ENCODE measurements around the gene NCK2. TPM values are rescaled to one million over a fixed set of nuclear protein-coding genes. Genes with fewer than 3 reads are reported as not detected.
A peak's percentile ranks its signal among the peaks of the same experiment; 100 is the strongest.

The NCK2 gene
- polyA plus RNA-seq, 1 of the 3 experiments (the other 2 are of a cell fraction), result 42.8 TPM

GRCh38 chr2:105883911-105884694 lies 139.4 kb downstream of the NCK2 start:
- no peak overlapping the region for H3K9ac ChIP-seq
- ChIA-PET POLR2A (no interaction called here), CTCF (interaction anchor here (0.7 to 1.6 kb wide), 2 partner anchors 14 to 141 kb away, joined by 4 read pairs; no protein-coding TSS in a partner anchor)
- 97% methylated on average over 11 of the region's 11 CpGs for WGBS (ENCODE audit: low lambda C conversion rate)
- no peaks in the 10 kb centered on the region for H3K9me3 ChIP-seq
- no peak overlapping the region for H3K4me2 ChIP-seq
- DNase-seq, result peak; percentile 49
- H3K4me1 ChIP-seq (ENCODE audit: control insufficient read depth in 1 of 2, insufficient read depth in 2 of 2, low read depth in 1 of 2, low read length in 1 of 2), result peaks cover 0 to 12% of the 10 kb centered on the region in 2 experiments; a peak in 2 of 4 replicates
- no peak overlapping the region for H3K4me3 ChIP-seq (ENCODE audit: low read depth in 2 of 2, low read length in 1 of 2)
- peaks cover 0 to 8% of the 10 kb centered on the region in 2 experiments for H3K36me3 ChIP-seq (replicated peaks in 1 of 2; ENCODE audit: control insufficient read depth in 1 of 2, insufficient read depth in 2 of 2, low read length in 1 of 2)
- H3F3A ChIP-seq (replicated peaks; ENCODE audit: insufficient read depth), result no peaks in the 10 kb centered on the region
- no peaks in the 10 kb centered on the region for H3K9me2 ChIP-seq
- no peaks in the 10 kb centered on the region for H3K27me3 ChIP-seq (ENCODE audit: insufficient read depth)
- H3K79me2 ChIP-seq (ENCODE audit: insufficient read depth), result peaks cover 30% of the 10 kb centered on the region; the same call in 1 of the 2 replicates
- no peak overlapping the region for H2AFZ ChIP-seq (ENCODE audit: low read depth)
- TF ChIP-seq ZBTB33 (IDR thresholded peaks at IDR 0.05; ENCODE audit: borderline replicate concordance, low read depth), result no peak
- TF ChIP-seq, protein P1, sequence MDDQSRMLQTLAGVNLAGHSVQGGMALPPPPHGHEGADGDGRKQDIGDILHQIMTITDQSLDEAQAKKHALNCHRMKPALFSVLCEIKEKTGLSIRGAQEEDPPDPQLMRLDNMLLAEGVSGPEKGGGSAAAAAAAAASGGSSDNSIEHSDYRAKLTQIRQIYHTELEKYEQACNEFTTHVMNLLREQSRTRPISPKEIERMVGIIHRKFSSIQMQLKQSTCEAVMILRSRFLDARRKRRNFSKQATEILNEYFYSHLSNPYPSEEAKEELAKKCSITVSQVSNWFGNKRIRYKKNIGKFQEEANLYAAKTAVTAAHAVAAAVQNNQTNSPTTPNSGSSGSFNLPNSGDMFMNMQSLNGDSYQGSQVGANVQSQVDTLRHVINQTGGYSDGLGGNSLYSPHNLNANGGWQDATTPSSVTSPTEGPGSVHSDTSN (IDR thresholded peaks at IDR 0.05), result no peak
- no peak for TF ChIP-seq RFX5 (IDR thresholded peaks at IDR 0.05; ENCODE audit: low read length)
- TF ChIP-seq NFIC (IDR thresholded peaks at IDR 0.05; ENCODE audit: borderline replicate concordance), result no peak
- TF ChIP-seq, protein P2, sequence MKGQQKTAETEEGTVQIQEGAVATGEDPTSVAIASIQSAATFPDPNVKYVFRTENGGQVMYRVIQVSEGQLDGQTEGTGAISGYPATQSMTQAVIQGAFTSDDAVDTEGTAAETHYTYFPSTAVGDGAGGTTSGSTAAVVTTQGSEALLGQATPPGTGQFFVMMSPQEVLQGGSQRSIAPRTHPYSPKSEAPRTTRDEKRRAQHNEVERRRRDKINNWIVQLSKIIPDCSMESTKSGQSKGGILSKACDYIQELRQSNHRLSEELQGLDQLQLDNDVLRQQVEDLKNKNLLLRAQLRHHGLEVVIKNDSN (IDR thresholded peaks at IDR 0.05; ENCODE audit: borderline replicate concordance, low read depth), result no peak
- no peak for TF ChIP-seq FOXM1 (IDR thresholded peaks at IDR 0.05; ENCODE audit: low read depth)
- TF ChIP-seq, protein P3, sequence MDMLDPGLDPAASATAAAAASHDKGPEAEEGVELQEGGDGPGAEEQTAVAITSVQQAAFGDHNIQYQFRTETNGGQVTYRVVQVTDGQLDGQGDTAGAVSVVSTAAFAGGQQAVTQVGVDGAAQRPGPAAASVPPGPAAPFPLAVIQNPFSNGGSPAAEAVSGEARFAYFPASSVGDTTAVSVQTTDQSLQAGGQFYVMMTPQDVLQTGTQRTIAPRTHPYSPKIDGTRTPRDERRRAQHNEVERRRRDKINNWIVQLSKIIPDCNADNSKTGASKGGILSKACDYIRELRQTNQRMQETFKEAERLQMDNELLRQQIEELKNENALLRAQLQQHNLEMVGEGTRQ (IDR thresholded peaks at IDR 0.05; ENCODE audit: borderline replicate concordance, low read depth, low read length), result no peak
- TF ChIP-seq, protein P4, sequence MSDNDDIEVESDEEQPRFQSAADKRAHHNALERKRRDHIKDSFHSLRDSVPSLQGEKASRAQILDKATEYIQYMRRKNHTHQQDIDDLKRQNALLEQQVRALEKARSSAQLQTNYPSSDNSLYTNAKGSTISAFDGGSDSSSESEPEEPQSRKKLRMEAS (IDR thresholded peaks at IDR 0.05; ENCODE audit: low read depth), result no peak
- TF ChIP-seq REST (IDR thresholded peaks at IDR 0.05; ENCODE audit: low read depth, low read length), result no peak
- no peak for TF ChIP-seq NRF1 (IDR thresholded peaks at IDR 0.05; ENCODE audit: low read depth, low read length)
- TF ChIP-seq GATA2 (CRISPR knock-in tag; IDR thresholded peaks at IDR 0.05), result no peak
- no peak for TF ChIP-seq TCF12 (IDR thresholded peaks at IDR 0.05)
- no peak for TF ChIP-seq CTCF (IDR thresholded peaks at IDR 0.05)
- peaks cover 17% of the 10 kb centered on the region; the same call in 1 of the 2 replicates for H4K20me1 ChIP-seq (ENCODE audit: insufficient read depth)
- peak overlapping the region in 1 of 2 experiments; percentile 34; a peak in 1 of 4 replicates for H3K27ac ChIP-seq (ENCODE audit: low read depth in 2 of 2, low read length in 1 of 2)

Data from SK-N-SH (cell line).